Prostate gland (tissue), 2 donors: ENCODE results near the gene MRPL49. TPM values are rescaled to one million over a fixed set of nuclear protein-coding genes. Genes with fewer than 3 reads are reported as not detected.
A peak's percentile ranks its signal among the peaks of the same experiment; 100 is the strongest.

Source experiments
- DNase-seq: peaks from one replicate; pipeline ENCODE4 v3.0.0-alpha.2; 2019; ENCODE audit warnings: low spot score
- H3K27ac ChIP-seq, 2 donors: fragments of 200-600 bp; sonication (generic); 2 replicates each; pipeline ENCODE4 v1.5.1; 2017 to 2019
- H3K27me3 ChIP-seq: fragments of 200-600 bp; sonication (generic); replicated peaks from 2 replicates; pipeline ENCODE4 v1.5.1; 2019; ENCODE audit not compliant: insufficient read depth
- H3K36me3 ChIP-seq, 2 donors: fragments of 200-600 bp; sonication (generic); 1 replicate in 1 of 2; 2 replicates in 1 of 2; pipeline versions ENCODE4 v1.5.1 to v1.8.1; 2017 to 2019
- H3K4me1 ChIP-seq: fragments of 200-600 bp; sonication (generic); replicated peaks from 2 replicates; pipeline ENCODE4 v1.5.1; 2019
- H3K4me3 ChIP-seq, 2 donors: fragments of 200-600 bp; sonication (generic); 2 replicates each; pipeline ENCODE4 v1.5.1; 2017 to 2019
- H3K9me3 ChIP-seq: fragments of 200-600 bp; sonication (generic); 2 replicates; pipeline ENCODE4 v1.5.1; 2017
- CTCF ChIP-seq, 4 experiments: fragments of 200-600 bp in 2 of 4; fragments of 450-650 bp in 2 of 4; sonication (generic) in 2 of 4; IDR thresholded peaks; 1 replicate in 3 of 4; 2 replicates in 1 of 4; pipeline ENCODE4 v1.5.1; 2016 to 2019; ENCODE audit warnings: antibody characterized with exemption in 4 of 4, mild to moderate bottlenecking in 2 of 4, moderate library complexity in 2 of 4
- POLR2A ChIP-seq: fragments of 450-650 bp; IDR thresholded peaks from one replicate; pipeline ENCODE4 v1.6.1; 2016; ENCODE audit warnings: antibody characterized with exemption, mild to moderate bottlenecking
- POLR2AphosphoS5 ChIP-seq: sonication (generic); formaldehyde crosslinking; IDR thresholded peaks from one replicate; pipeline ENCODE4 v1.6.1; 2017; ENCODE audit warnings: antibody characterized with exemption
- WGBS: methylation state at CpG from one replicate; pipeline ENCODE4 v1.1.5; 2018; 5-methylcytosine and 5-hydroxymethylcytosine counted together
- intact Hi-C: fragments of 100-400 bp; cut with DNase I; formaldehyde crosslinking; loops from one replicate; pipeline ENCODE4 v1.14.2; 2022
- total RNA-seq, 2 donors: library from RNA; depleted of rRNA; stranded (reverse); fragments of >200 nt; gene quantifications; one replicate each; pipeline ENCODE4 v1.1.0, GENCODE V29; 2016

MRPL49 gene
- total RNA-seq, 2 donors from 2014 or later, result 99.9 to 113 TPM

GRCh38 chr11:65090628-65091027 lies 31.5 kb upstream of the MRPL49 start:
- intact Hi-C loops, result no loop called here
- H3K27me3 ChIP-seq, result no peaks in the 10 kb centered on the region
- no peak overlapping the region for H3K4me3 ChIP-seq
- H3K4me1 ChIP-seq, result no peaks in the 10 kb centered on the region
- TF ChIP-seq POLR2A, result no peak
- no peak for TF ChIP-seq POLR2AphosphoS5
- TF ChIP-seq CTCF (IDR thresholded peaks at IDR 0.05), result no peak
- 91% methylated on average over 4 of the region's 4 CpGs for WGBS
- no peaks in the 10 kb centered on the region for H3K9me3 ChIP-seq
- no peak for DNase-seq
- peaks cover 0 to 5% of the 10 kb centered on the region in 2 donors for H3K36me3 ChIP-seq
- H3K27ac ChIP-seq, result no peak overlapping the region

- H3K27ac ChIP-seq, result peak overlapping the region; percentile 84 to 88
- intact Hi-C loops, result no loop called here
- 78% methylated on average over 22 of the region's 22 CpGs for WGBS
- DNase-seq, result no peak
- no peaks in the 10 kb centered on the region for H3K27me3 ChIP-seq
- no peak overlapping the region for H3K4me3 ChIP-seq
- peaks cover 5% of the 10 kb centered on the region for H3K4me1 ChIP-seq
- no peaks in the 10 kb centered on the region for H3K36me3 ChIP-seq
- no peaks in the 10 kb centered on the region for H3K9me3 ChIP-seq
- TF ChIP-seq POLR2A (no peak), CTCF (IDR thresholded peaks at IDR 0.05) (no peak), POLR2AphosphoS5 (no peak)
Measured at GRCh38 chr11:65095427-65095826, 26.7 kb upstream of the MRPL49 start.

- under 1% methylated on average over 23 of the region's 52 CpGs for WGBS
- intact Hi-C loops, result no loop called here
Measured at GRCh38 chr11:65095974-65096806, 25.9 kb upstream of the MRPL49 start, which contains the start of gene VPS51. Gene VPS51, plus strand, starts transcription at chr11:65096214. Its CDS starts 37 bp downstream, at chr11:65096251.

GRCh38 chr11:65096926-65097325 lies 25.2 kb upstream of the MRPL49 start:
- H3K36me3 ChIP-seq, result no peaks in the 10 kb centered on the region
- TF ChIP-seq POLR2A, result no peak
- no peak for TF ChIP-seq POLR2AphosphoS5
- no peak for TF ChIP-seq CTCF (IDR thresholded peaks at IDR 0.05)
- DNase-seq, result no peak
- no peaks in the 10 kb centered on the region for H3K27me3 ChIP-seq
- peaks cover 10% of the 10 kb centered on the region for H3K4me1 ChIP-seq
- 26% methylated on average over 8 of the region's 8 CpGs for WGBS
- intact Hi-C loops, result no loop called here
- H3K9me3 ChIP-seq, result no peaks in the 10 kb centered on the region
- H3K27ac ChIP-seq, result peak overlapping the region; percentile 84 to 88
- H3K4me3 ChIP-seq, result peak overlapping the region; percentile 65 to 77

More at GRCh38 chr11:65095974-65096806, 25.9 kb upstream of the MRPL49 start, which contains the start of gene VPS51:
- Histone ChIP-seq H3K27me3 (no peaks in the 10 kb centered on the region), H3K9me3 (no peaks in the 10 kb centered on the region), H3K36me3 (no peaks in the 10 kb centered on the region), H3K4me3 (peak within 1 kb of the TSS; percentile 65 to 77), H3K27ac (peak within 1 kb of the TSS; percentile 84 to 88), H3K4me1 (peaks cover 8% of the 10 kb centered on the region)
- TF ChIP-seq CTCF (IDR thresholded peaks at IDR 0.05) (peak in 3 of 4 experiments; percentile 11 to 50 (median 25)), POLR2AphosphoS5 (peak; percentile 98), POLR2A (peak; percentile 9)
- peak; percentile 79 for DNase-seq
